Measurements from ENCODE around the gene MAML3. TPM values are rescaled to one million over a fixed set of nuclear protein-coding genes. Genes with fewer than 3 reads are reported as not detected.

The MAML3 gene
- total and polyA plus RNA-seq, 4 experiments from 2014 or later, result 0.15 to 3.7 (median 1.7) TPM

- ChIA-PET CTCF (ENCODE audit: partially characterized antibody) (no interaction called here), POLR2A (ENCODE audit: partially characterized antibody) (no interaction called here)
- no peaks in the 10 kb centered on the region for H3K4me1 Mint-ChIP-seq
- H3K4me3 Mint-ChIP-seq, result no peak overlapping the region
- Histone ChIP-seq H3K4me1 (ENCODE audit: insufficient read depth, low read length) (no peaks in the 10 kb centered on the region), H3K4me3 (ENCODE audit: low read length in 2 of 2) (no peak overlapping the region), H3K9me3 (ENCODE audit: control insufficient read depth in 1 of 2, low read length in 2 of 2) (no peaks in the 10 kb centered on the region), H3K27ac (ENCODE audit: low read depth, low read length) (no peak overlapping the region), H3K36me3 (ENCODE audit: insufficient read depth, low read length) (no peaks in the 10 kb centered on the region), H3K27me3 (ENCODE audit: insufficient read depth, low read length) (no peaks in the 10 kb centered on the region)
- no peaks in the 10 kb centered on the region for H3K9me3 Mint-ChIP-seq
- peaks cover 3 to 4% of the 10 kb centered on the region in 2 donors for H3K27me3 Mint-ChIP-seq
- no peak for DNase-seq
- intact Hi-C loops (cut with micrococcal nuclease), result no loop called here
- H3K36me3 Mint-ChIP-seq, result no peaks in the 10 kb centered on the region
- no peak overlapping the region for H3K27ac Mint-ChIP-seq
Observed at GRCh38 chr4:139849219-139849618, 304.8 kb downstream of the MAML3 start.

GRCh38 chr4:139848028-139848427 is 306.0 kb downstream of the MAML3 start:
- CTCF ChIA-PET (ENCODE audit: partially characterized antibody), result no interaction called here
- no peaks in the 10 kb centered on the region for H3K4me1 Mint-ChIP-seq
- H3K27me3 Mint-ChIP-seq, result peaks cover 1 to 4% of the 10 kb centered on the region in 2 donors

GRCh38 chr4:139847602-139848001 is 306.4 kb downstream of the MAML3 start:
- Mint-ChIP-seq H3K4me3 (no peak overlapping the region), H3K27me3 (peaks cover 1 to 6% of the 10 kb centered on the region in 2 donors), H3K9me3 (no peaks in the 10 kb centered on the region), H3K27ac (no peak overlapping the region), H3K4me1 (no peaks in the 10 kb centered on the region), H3K36me3 (no peaks in the 10 kb centered on the region)
- Histone ChIP-seq H3K27ac (ENCODE audit: low read depth, low read length) (no peak overlapping the region), H3K9me3 (ENCODE audit: control insufficient read depth in 1 of 2, low read length in 2 of 2) (no peaks in the 10 kb centered on the region), H3K27me3 (ENCODE audit: insufficient read depth, low read length) (no peaks in the 10 kb centered on the region), H3K4me3 (ENCODE audit: low read length in 2 of 2) (no peak overlapping the region), H3K36me3 (ENCODE audit: insufficient read depth, low read length) (no peaks in the 10 kb centered on the region), H3K4me1 (ENCODE audit: insufficient read depth, low read length) (no peaks in the 10 kb centered on the region)
- ChIA-PET CTCF (ENCODE audit: partially characterized antibody) (no interaction called here), POLR2A (ENCODE audit: partially characterized antibody) (interaction anchor here (0.6 kb wide), 1 partner anchor 335 kb away, joined by 3 read pairs; no protein-coding TSS in a partner anchor)
- intact Hi-C loops (cut with micrococcal nuclease), result no loop called here
- DNase-seq, result no peak

More at GRCh38 chr4:139848028-139848427, 306.0 kb downstream of the MAML3 start:
- Histone ChIP-seq H3K9me3 (ENCODE audit: control insufficient read depth in 1 of 2, low read length in 2 of 2) (no peaks in the 10 kb centered on the region), H3K27ac (ENCODE audit: low read depth, low read length) (no peak overlapping the region), H3K36me3 (ENCODE audit: insufficient read depth, low read length) (no peaks in the 10 kb centered on the region), H3K4me1 (ENCODE audit: insufficient read depth, low read length) (no peaks in the 10 kb centered on the region), H3K27me3 (ENCODE audit: insufficient read depth, low read length) (no peaks in the 10 kb centered on the region), H3K4me3 (ENCODE audit: low read length in 2 of 2) (no peak overlapping the region)
- H3K4me3 Mint-ChIP-seq, result no peak overlapping the region
- POLR2A ChIA-PET (ENCODE audit: partially characterized antibody), result interaction anchor here (0.6 kb wide), 1 partner anchor 334 kb away, joined by 3 read pairs; no protein-coding TSS in a partner anchor
- no peak for DNase-seq
- no peak overlapping the region for H3K27ac Mint-ChIP-seq
- H3K9me3 Mint-ChIP-seq, result no peaks in the 10 kb centered on the region
- intact Hi-C loops (cut with micrococcal nuclease), result no loop called here
- H3K36me3 Mint-ChIP-seq, result no peaks in the 10 kb centered on the region

- H3K27ac ChIP-seq (ENCODE audit: low read depth, low read length), result no peak overlapping the region
- Mint-ChIP-seq H3K27me3 (peaks cover 1 to 6% of the 10 kb centered on the region in 2 donors), H3K36me3 (no peaks in the 10 kb centered on the region), H3K4me1 (no peaks in the 10 kb centered on the region), H3K9me3 (no peaks in the 10 kb centered on the region), H3K4me3 (no peak overlapping the region), H3K27ac (no peak overlapping the region)
- H3K9me3 ChIP-seq (ENCODE audit: control insufficient read depth in 1 of 2, low read length in 2 of 2), result no peaks in the 10 kb centered on the region
- H3K4me1 ChIP-seq (ENCODE audit: insufficient read depth, low read length), result no peaks in the 10 kb centered on the region
- ChIA-PET CTCF (ENCODE audit: partially characterized antibody) (no interaction called here), POLR2A (ENCODE audit: partially characterized antibody) (no interaction called here)
- no peaks in the 10 kb centered on the region for H3K36me3 ChIP-seq (ENCODE audit: insufficient read depth, low read length)
- intact Hi-C loops (cut with micrococcal nuclease), result no loop called here
- H3K27me3 ChIP-seq (ENCODE audit: insufficient read depth, low read length), result no peaks in the 10 kb centered on the region
- DNase-seq, result no peak
- no peak overlapping the region for H3K4me3 ChIP-seq (ENCODE audit: low read length in 2 of 2)
Observed at GRCh38 chr4:139846766-139847165, 307.2 kb downstream of the MAML3 start.

- Mint-ChIP-seq H3K27ac (no peak overlapping the region), H3K4me3 (no peak overlapping the region), H3K36me3 (no peaks in the 10 kb centered on the region), H3K27me3 (peaks cover 1 to 6% of the 10 kb centered on the region in 2 donors), H3K9me3 (no peaks in the 10 kb centered on the region), H3K4me1 (no peaks in the 10 kb centered on the region)
- DNase-seq, result no peak
- Histone ChIP-seq H3K27me3 (ENCODE audit: insufficient read depth, low read length) (no peaks in the 10 kb centered on the region), H3K4me1 (ENCODE audit: insufficient read depth, low read length) (no peaks in the 10 kb centered on the region), H3K36me3 (ENCODE audit: insufficient read depth, low read length) (no peaks in the 10 kb centered on the region), H3K27ac (ENCODE audit: low read depth, low read length) (no peak overlapping the region), H3K4me3 (ENCODE audit: low read length in 2 of 2) (no peak overlapping the region), H3K9me3 (ENCODE audit: control insufficient read depth in 1 of 2, low read length in 2 of 2) (no peaks in the 10 kb centered on the region)
- intact Hi-C loops (cut with micrococcal nuclease), result no loop called here
- ChIA-PET CTCF (ENCODE audit: partially characterized antibody) (interaction anchor here (0.6 kb wide), 1 partner anchor 379 kb away, joined by 3 read pairs; no protein-coding TSS in a partner anchor), POLR2A (ENCODE audit: partially characterized antibody) (no interaction called here)
Observed at GRCh38 chr4:139845453-139846093, 308.4 kb downstream of the MAML3 start.

- peak overlapping the region in 1 of 7 donors; percentile 24 for H3K27ac Mint-ChIP-seq
- H3K4me1 Mint-ChIP-seq, result no peaks in the 10 kb centered on the region
- Histone ChIP-seq H3K36me3 (ENCODE audit: insufficient read depth, low read length) (no peaks in the 10 kb centered on the region), H3K27me3 (ENCODE audit: insufficient read depth, low read length) (no peaks in the 10 kb centered on the region), H3K4me3 (ENCODE audit: low read length in 2 of 2) (no peak overlapping the region), H3K27ac (ENCODE audit: low read depth, low read length) (no peak overlapping the region), H3K4me1 (ENCODE audit: insufficient read depth, low read length) (no peaks in the 10 kb centered on the region), H3K9me3 (ENCODE audit: control insufficient read depth in 1 of 2, low read length in 2 of 2) (no peaks in the 10 kb centered on the region)
- CTCF ChIA-PET (ENCODE audit: partially characterized antibody), result no interaction called here
- no peaks in the 10 kb centered on the region for H3K36me3 Mint-ChIP-seq
- no peaks in the 10 kb centered on the region for H3K9me3 Mint-ChIP-seq
- peaks cover 1 to 6% of the 10 kb centered on the region in 2 donors for H3K27me3 Mint-ChIP-seq
- intact Hi-C loops (cut with micrococcal nuclease), result no loop called here
- no peak overlapping the region for H3K4me3 Mint-ChIP-seq
- POLR2A ChIA-PET (ENCODE audit: partially characterized antibody), result no interaction called here
- no peak for DNase-seq
Observed at GRCh38 chr4:139844459-139845036, 309.4 kb downstream of the MAML3 start.

- H3K36me3 Mint-ChIP-seq, result no peaks in the 10 kb centered on the region
- peaks cover 1 to 6% of the 10 kb centered on the region in 2 donors for H3K27me3 Mint-ChIP-seq
- no peak for DNase-seq
- intact Hi-C loops (cut with micrococcal nuclease), result no loop called here
- H3K4me3 Mint-ChIP-seq, result no peak overlapping the region
- H3K27ac Mint-ChIP-seq, result no peak overlapping the region
- Histone ChIP-seq H3K27ac (ENCODE audit: low read depth, low read length) (no peak overlapping the region), H3K4me3 (ENCODE audit: low read length in 2 of 2) (no peak overlapping the region), H3K27me3 (ENCODE audit: insufficient read depth, low read length) (no peaks in the 10 kb centered on the region), H3K4me1 (ENCODE audit: insufficient read depth, low read length) (no peaks in the 10 kb centered on the region), H3K9me3 (ENCODE audit: control insufficient read depth in 1 of 2, low read length in 2 of 2) (no peaks in the 10 kb centered on the region), H3K36me3 (ENCODE audit: insufficient read depth, low read length) (no peaks in the 10 kb centered on the region)
- ChIA-PET POLR2A (ENCODE audit: partially characterized antibody) (no interaction called here), CTCF (ENCODE audit: partially characterized antibody) (no interaction called here)
- H3K9me3 Mint-ChIP-seq, result no peaks in the 10 kb centered on the region
- no peaks in the 10 kb centered on the region for H3K4me1 Mint-ChIP-seq
Observed at GRCh38 chr4:139844057-139844456, 309.9 kb downstream of the MAML3 start.
